HG02852 (cell line): Measurements from ENCODE around the gene EGF.
"Not testable (repeated sequence)": the region's sequence is repeated elsewhere in the genome, so short reads cannot be mapped to it uniquely, and the experiment has no call there.

ENCODE experiments used
- ATAC-seq: cut with Tn5 transposase; IDR thresholded peaks from one replicate; pipeline ENCODE4 v1.9.1; 2021; ENCODE audit warnings: mild to moderate bottlenecking, moderate library complexity; ENCODE audit not compliant: unreplicated experiment

Gene EGF

DNA sequence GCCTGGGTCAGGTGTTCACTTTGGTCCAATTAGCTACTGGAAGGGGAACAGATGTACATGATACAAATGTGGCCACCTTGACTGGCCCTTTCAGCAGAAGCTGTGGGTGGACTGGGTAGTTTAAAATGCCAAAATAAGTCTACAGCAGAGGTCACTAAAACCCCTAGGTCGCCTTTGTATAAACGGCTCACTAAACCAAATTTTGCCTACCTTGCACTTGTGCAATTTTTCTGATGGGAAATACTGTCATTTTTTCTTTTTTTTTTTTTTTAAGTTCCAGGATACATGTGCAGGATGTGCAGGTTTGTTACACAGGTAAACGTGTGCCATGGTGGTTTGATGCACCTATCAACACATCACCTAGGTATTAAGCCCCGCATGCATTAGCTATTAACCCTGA is 109.8 kb downstream of the EGF start:
- ATAC-seq = no peak

DNA sequence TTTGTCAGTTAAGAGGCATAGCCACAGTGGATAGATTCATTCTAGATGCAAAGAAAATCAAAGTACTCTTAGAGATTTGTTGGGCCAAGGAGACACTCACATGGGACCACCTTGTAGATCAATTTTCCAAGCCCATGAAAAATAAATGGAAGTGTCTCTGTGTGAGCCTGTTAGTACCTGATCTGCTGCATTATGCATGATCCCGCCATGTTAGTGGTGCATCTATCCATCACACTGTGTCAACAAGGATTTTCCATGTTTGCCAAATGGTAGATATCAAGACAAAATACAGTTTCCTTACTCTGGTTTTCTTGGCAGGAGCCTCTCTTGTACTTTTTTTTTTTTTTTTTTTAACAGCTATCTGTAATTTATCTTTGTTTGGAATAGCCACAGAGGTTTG is 112.4 kb downstream of the EGF start:
- ATAC-seq = no peak

DNA sequence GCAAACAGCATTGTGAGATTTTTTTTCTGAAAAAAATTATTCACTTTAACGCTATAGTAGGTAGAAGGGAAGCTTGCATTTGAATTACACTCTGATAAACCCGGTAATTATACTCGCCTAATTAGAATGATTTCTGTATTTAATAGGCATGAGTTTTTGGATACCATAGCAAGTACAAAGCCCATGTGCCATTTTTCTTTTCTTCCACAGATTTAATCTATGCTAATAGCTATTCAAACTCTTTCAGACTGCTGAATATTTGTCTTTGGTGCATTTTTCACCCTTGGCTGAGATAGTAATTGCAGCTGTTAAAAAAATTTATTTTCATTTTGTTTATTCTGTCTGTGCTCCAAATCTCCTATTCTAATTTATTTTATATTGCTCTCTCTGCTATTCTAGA is 113.0 kb downstream of the EGF start:
- no peak for ATAC-seq

DNA sequence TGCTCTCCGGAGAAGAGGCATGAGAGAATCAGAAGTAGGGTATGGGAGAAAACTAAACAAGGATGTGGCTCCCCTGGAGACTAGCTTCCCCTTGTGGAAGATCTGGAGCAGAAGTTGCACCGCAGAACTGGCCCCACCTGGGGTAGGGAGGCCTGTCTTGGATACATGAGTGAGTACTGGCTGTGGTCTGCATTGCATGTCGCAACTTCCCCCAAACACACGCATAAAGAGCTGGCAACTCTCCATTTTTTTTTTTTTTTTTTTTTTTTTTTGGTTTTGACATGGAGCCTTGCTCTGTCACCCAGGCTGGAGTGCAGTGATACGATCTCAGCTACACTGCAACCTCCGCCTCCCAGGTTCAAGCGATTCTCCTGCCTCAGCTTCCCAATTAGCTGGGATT is 119.9 kb downstream of the EGF start:
- no peak for ATAC-seq

DNA sequence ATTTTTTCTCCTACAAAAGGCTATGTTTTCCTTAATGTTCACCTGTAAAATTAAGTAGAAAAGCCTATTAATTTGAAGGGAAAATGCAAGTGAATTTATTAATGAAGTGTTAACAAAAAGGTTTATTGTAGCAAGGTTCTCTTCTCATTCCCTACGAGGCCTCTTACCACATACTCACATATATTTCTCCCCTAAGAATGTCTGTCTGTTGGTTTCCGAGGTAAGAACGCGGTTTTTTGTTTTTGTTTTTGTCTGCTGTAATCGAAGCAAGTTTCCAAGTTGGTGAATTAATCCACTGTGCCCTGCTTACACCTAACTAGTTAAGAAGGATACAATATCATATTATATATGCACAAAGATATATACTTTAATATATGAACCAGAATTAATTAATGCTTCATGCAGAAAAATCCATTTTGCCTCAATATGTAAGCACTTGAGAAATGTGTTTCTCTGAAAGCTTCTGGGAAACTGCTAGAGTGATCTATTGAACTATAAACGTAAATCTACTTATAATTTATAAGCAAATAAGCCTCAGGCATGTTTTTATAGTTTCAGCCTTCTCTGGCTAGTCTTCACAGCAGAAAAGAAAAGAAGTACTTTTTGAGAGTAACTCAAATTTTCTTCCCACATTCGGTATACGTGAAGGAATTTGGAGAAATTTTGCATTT is 120.8 kb downstream of the EGF start:
- peak; percentile 3 for ATAC-seq

DNA sequence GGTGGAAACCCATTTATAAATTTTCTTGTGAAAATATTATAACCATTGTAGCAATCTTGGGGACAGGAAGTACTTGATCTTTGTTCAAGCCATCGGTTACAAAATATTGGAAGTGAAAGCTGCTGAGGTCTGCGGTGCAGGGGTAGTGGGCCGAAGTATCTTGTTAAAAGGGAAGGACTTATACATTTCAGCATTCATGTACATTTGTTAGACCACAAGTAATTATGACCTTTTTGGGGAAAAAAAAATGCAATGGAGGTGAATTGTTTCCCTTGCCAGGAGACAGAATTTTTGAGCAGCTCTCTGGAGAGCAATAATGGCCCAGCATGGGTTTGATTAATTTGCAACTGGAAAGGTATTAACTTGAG is 121.3 kb downstream of the EGF start:
- peak; percentile 99 for ATAC-seq

DNA sequence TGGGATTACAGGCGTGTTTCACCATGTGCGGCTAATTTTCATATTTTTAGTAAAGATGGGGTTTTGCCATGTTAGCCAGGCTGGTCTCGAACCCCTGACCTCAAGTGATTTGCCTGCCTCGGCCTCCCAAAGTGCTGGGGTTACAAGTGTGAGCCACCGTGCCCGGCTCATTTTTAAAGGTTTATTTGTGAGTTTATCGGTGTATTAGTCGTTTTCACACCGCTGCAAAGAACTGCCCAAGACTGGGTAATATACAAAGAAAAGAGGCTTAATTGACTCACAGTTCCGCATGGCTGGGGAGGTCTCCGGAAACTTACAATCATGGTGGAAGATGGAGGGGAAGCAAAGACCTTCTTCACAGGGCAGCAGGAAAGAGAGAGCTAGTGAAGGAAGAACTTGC is 126.5 kb downstream of the EGF start:
- not testable (repeated sequence) for ATAC-seq

DNA sequence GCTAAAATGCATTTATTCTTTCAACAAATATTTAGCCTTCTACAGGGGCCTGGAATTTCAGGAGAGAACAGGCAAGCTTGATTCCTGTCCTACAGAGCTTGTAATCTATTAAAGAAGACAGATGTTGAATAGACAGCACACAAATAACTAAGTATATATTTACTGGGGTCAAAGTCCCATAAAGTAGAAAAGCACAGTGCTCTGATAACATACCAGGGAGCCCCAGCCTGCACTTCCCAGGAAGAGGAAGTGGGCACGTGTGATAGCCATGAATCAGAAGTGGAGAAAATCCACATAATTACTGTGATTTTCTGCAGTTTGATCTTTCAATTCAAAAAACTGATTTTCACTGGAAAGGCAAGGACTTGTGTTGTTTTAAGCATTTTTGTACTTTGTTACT is 129.1 kb downstream of the EGF start:
- ATAC-seq = no peak

DNA sequence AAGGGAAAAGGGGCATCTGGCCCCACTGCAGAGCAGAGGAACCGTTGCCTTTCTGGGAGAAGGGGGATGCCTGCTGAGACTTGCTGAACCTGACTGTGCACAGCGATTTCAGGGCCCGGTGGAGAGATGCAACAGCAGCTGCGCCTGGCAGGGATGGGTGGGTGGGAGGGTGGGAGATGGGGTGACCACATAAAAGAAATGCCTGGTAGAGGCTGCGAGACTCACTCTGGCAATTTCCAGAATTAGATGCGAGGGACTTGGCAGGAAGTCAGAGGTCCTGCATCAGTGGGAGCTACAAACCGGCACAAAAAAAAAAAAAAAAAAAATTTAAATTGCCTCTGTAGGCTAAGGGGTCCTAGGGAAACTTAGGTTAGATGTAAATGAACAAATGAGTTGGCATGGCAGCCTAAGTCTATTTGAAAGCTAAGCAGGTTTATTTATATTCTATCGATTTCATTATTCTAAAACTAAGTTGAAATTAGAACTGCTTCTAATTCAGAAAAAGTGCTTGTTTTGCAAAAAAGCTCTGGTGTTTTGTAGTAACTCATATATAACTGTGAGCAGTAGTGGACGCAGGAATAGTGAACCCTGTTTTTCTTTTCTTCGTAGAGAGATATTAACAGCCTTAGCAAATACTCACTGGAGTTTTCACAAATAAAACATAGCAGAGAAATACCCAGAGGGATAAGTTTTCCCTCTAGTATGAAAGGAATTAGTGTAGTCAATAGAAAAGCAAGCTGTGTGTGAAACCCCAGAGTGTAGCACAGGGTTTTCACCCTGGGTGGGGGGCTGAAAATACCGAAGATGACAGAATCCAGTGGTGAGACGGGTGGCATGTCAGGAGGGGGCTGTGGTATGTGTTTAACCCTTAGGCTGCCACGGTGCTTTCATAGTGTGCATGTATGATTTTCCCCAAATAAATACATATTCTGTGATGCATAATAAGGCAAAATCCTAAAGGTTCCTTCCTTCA is 130.1 kb downstream of the EGF start:
- ATAC-seq = no peak

DNA sequence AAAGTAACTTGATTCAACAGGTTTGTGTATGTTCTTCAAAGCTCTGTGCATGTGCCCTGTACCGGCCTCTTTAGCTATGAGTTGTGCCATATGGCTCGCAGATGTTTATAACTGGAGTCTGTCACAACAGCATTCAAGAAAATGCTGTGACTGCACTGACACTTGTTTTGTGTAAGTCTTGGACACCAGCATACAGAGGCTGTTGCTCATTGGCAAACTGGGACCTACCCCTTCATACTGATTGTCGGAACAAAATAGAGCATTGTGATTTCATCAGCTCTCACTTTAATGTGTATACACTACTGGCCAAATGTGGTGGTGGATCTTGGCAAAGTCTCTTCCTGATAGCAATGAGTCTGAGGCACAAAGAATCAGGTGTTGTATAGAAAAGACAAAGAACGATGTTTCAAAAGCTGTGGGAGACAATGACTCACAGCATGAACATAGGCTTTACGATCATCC is 133.9 kb downstream of the EGF start:
- ATAC-seq = no peak

DNA sequence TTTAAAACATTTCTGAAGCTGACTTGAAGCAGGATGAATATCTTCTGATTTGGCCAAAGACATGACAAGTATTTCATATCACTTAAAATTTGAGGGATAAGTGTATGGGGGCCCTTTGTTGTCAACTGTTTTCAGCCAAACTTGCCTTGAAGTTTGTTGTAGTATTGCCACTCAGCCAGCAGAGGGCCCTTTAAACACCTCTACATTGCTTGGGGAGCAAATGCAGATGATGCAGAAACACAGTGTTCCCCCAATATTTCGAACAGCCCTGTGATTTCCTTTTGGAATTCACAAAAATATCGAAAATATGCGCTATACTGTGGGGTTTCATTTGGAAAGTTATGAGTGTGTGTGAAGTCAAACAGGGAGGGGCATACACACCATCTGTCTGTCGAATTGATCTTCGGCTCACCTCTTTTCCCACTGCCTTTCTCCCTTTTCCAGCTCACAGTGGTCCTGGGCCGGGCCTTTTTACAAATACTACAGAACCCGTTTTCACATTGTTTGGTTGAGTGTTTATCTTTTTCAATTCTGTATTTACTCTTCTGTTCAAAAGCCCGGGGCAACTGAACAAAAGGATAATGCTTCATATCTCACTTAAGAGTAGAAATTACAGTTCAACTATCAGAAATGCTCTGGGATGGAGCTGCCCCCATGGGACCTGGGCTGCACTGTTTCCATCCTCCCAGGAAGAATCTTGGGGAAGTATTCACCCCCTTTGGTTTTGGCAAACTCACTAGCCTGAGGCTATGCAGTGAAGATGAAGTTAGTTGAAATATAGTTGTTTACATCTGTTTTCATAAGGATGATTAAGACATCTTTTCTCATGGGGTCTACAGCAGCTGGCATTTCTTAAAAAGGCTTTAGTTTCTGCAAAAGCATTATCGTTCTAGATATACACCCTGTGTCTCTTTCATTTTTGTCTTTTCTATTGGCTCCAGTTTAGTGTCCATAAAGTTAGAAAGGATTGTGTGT is 137.6 kb downstream of the EGF start:
- ATAC-seq = peak; percentile 69

DNA sequence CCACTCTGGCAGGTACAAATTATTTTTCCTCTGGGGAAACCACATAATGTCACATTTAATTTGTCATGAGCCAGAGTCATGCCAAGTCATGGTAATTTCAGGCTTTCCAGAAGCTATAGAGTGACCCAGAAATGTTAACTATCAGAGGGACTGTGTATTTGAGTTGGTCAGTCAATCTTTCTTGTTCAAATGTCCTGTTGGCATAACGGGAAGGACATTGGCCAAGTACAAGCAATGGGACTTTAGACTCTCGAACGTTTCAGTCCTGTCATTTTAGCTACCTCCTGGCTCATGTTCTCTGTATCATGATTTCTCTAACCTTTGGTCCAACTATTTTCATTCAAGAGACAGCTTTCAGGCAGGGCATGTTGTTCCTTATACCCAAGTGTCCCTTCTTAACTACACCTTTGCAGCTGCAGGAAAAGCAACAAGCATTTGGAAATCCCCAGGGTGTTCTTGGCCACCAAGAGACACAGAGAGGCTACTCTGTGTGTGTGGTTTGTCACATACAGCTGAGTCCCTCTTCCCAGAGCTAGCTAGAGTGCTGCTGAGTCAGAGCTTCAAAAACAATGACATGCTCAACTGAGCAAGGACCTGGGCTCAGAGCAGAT is 142.6 kb downstream of the EGF start:
- ATAC-seq = peak; percentile 90

DNA sequence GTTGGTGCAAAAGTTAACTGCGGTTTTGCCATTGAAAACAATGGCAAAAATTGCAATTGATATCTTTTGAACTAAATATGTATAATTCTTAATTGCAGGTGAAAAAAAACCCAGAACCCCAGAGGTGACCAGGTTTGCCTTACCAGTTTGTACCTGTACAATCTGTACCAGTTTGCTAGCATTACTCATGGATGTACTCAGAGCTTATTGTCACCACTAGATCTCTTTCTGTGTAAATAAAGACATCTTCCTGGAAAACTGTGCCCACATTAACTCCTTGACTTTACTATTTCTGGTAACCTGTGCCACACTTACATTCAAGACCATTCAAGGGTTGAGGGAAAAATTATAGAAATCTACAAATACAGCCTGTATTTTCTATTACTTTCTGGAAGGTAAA is 146.0 kb downstream of the EGF start:
- ATAC-seq = no peak

DNA sequence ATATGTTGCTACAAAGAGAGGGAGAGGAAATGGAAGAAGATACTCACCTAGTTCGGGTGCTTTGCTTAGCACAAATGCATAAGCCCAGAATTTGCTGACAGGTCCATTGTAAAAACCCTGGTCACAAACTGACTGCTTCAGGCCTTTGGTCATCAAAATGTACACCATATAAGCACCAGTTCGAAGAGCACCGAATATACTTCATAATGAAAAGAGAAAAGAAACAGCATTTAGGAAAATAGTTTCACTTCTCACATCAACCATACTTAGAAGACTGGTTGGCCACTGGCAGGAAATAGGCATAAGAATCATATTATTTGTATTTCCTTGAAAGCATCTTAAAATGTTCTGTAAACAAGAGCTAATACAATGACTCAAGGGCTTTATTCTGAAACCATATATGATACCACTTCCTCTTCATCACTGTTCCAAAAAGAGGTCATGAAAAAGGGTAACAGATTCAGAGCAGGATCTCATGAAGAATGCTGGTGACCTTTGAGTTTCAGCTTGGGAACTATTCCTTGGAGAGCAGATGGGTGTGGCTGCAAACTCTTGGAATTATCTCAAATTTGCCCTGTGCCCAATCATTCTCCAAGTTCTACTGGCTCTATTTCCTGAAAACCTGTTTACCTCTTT is 147.0 kb downstream of the EGF start:
- ATAC-seq = peak; percentile 69

DNA sequence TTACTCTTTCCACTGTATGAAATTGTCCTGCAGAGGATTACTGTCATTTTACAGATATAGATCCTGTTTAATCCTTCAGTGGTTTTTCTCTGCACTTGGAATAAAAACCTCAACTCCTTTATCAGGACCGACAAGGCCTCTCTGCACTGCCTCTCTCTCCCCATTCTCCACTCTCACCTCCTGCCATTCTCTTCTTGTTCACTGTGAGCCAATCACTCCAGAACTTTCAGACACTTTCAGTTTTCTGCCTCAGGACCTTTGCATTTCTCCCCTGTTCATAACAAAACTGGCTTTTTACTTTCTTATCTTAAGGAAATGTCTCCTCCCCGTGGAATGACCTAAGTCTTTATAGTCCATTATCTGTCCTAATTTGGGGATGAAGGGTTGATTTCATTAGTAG is 148.4 kb downstream of the EGF start:
- no peak for ATAC-seq
